Measurements from ENCODE around the gene MDH2.
"Not testable (repeated sequence)": the region's sequence is repeated elsewhere in the genome, so short reads cannot be mapped to it uniquely, and the experiment has no call there.

Gene MDH2

DNA sequence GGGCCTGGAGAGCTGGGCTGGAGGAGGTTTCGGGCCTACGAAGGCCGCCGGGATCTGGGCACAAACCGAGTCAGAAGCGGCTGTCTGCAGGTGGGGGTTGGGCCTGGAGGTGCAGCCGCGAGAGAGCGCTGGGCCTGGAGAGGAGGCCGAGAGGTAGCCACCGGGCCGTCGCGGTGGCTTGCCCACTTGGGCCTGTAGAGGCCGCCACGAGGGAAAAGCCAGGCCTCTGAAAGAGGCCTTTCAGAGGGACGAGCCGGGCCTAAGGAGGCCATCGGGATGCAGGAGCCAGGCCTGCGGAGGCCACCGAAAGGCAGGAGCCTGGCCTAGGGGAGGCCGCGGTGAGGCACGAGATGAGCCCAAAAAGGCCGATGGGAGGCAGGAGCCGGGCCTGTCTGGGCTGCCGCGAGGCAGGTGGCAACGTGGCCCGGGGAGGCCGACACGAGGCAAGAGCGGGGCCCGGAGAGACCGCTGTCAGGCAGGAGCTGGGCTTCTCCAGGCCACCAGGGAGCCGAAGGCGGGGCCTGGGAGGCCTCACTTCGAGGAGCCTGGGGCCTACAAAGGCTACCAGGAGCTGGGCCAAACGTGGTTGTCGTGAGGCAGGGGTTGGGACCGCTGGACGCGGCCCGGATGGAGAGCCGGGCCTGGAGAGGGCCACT, 25.6 kb downstream of the MDH2 start:
- DNase-seq = no peak

DNA sequence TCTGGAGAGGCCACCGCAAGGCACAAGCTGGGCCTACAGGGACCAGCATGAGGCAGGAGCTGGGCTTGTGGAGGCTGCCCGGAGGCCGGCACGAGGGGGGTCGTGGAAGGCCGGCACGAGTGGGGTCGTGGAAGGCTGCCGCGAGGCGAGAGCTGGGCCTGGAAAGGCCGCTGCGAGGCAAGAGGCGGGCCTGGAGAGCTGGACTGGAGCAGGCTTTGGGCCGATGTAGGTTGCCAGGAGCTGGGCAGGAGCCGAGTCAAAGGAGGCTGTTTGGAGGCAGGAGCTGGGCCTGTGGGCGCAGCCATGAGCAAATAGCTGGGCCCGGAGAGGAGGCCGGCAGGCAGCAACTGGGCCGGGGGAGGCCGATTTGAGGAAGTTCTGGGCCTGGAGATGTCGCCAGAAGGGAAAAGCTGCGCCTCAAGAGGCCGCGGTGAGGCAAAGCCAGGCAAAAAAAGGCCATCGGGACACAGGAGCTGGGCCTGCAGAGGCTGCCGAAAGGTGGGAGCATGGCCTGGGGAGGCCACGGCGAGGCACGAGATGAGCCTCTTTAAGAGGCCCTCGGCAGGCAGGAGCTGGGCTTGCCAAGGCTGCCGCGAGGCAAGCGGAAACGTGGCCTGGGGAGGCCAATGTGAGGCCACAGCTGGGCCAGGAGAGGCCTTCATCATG, 26.5 kb downstream of the MDH2 start:
- DNase-seq = no peak

DNA sequence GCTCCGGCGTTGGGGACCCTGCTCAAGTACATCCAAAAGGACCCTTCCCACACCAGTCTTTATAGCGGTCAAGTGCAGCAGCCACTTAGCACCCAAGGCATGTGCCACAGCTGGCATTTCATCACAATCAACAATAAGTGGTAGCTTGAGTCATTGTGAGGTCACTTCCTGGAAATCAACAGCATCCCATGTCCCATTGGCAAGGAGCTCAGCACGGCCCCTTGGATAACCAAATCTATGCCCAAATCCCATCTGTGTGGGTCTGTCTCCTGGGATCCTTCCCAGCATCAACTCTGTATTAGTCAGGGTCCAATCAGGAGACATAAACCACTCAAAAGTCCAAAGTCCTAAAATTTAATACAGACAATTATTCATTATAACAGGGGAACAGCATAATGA, 27.1 kb downstream of the MDH2 start:
- DNase-seq = no peak

GRCh38 chr7:76076995-76077394, 29.1 kb downstream of the MDH2 start:
- DNase-seq = no peak

GRCh38 chr7:76077435-76077834, 29.5 kb downstream of the MDH2 start:
- DNase-seq = no peak

DNA sequence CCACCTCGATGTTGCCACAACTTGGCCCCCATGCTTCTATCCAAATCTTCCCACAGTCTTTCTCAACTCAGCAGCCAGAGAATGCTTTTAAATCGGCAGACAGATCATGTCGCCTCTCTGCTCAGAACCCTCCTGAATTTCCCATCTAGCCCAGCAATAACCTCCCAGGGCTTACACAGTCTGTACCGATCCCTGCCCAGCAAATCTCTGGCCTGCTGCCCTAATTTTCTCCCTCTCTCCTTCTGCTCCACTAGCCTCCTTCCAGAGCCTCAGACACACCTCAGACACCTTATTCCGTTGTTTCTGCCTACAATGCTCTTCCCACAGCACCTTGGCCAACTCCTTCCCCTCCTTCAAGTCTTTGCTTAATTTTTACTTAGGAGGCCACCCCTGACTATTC, 32.3 kb downstream of the MDH2 start:
- no peak for DNase-seq

- DNase-seq = not testable (repeated sequence)
These were observed 36.2 kb downstream of the MDH2 start for GRCh38 chr7:76084115-76084514.

DNA sequence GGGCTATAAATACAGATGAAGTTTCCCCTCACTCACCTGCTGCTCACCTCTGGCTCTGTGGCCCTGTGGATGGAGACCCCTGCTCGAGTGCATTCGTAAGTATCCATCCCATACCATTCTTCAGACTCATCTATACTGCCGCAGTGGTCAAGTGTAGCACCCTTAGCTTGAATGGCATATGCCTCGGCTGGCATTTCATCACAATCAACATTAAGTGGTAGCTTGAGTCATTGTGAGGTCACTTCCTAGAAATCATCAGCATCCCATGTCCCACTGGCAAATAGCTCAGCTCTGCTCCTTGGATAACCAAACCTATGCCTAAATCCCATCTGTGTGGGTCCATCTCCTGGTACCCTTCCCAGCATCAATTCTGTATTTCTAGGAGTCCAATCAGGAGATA, 38.2 kb downstream of the MDH2 start:
- DNase-seq = no peak

GRCh38 chr7:76087362-76087791, 39.5 kb downstream of the MDH2 start:
- not testable (repeated sequence) for DNase-seq

DNA sequence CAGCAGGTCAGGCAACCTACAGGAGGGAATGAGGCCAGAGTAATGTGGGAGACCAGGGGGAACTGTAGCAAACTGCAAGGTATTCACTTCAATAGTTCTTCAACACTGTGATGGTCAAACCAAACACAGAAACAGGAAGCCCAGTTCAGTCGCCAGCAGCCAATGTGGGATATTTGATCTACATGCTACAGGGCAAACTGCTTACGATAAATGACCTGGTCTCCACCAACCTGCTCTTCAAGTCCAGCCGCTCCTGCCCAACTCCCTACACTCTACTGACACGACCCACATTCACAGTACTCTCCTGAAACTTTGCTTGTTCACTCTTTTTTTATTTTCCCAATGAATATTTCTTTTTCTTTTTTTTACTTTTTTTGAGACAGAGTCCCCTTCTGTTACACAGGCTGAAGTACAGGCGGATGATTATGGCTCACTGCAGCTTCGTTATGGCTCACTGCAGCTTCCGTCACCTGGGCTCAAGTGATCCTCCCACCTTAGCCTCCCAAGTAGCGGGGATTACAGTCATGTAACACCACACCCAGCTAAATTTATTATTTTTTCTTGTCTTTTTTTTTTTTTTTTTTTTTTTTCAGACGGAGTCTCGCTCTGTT, 42.1 kb downstream of the MDH2 start:
- DNase-seq = no peak

- DNase-seq = no peak
These were observed 43.6 kb downstream of the MDH2 start for GRCh38 chr7:76091506-76091905.

- DNase-seq = not testable (repeated sequence)
These were observed 45.6 kb downstream of the MDH2 start for GRCh38 chr7:76093531-76093930.

- DNase-seq = not testable (repeated sequence)
These were observed 46.4 kb downstream of the MDH2 start for GRCh38 chr7:76094326-76094725.

- no peak for DNase-seq
These were observed 48.0 kb downstream of the MDH2 start for GRCh38 chr7:76095908-76096307.

DNA sequence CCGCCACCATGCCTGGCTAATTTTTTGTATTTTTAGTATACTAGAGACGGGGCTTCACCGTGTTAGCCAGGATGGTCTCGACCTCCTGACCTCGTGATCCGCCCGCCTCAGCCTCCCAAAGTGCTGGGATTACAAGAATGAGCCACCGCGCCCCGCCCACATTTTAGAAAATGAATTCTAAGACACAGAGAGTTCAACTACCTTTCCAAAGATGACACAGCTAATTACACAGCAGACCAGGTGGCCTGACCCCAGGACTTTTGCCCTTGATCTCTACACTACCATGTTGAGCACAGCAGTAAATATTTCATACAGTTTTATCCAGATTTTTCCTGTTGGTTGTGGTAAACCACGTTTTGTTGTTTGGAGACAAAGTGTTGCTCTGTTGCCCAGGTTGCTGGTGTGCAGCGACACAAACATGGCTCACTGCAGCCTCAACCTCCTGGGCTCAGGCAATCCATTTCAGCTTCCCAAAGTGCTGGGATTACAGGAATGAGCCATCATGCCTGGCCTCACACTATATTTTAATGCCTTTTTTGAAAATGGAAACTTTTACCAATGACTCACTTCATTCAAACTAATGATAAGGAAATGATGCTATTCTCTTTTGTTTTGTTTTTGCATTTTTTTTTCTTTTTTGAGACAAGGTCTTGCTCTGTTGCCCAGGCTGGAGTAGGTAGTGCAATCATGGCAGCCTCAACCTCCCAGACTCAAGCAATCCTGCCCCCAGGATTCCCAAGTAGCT, 54.0 kb downstream of the MDH2 start:
- not testable (repeated sequence) for DNase-seq

GRCh38 chr7:76103788-76104187, 55.9 kb downstream of the MDH2 start:
- DNase-seq = not testable (repeated sequence)

- DNase-seq = not testable (repeated sequence)
These were observed 58.2 kb downstream of the MDH2 start for GRCh38 chr7:76106130-76106529.

GRCh38 chr7:76106893-76107292, 59.0 kb downstream of the MDH2 start:
- DNase-seq = no peak

- no peak for DNase-seq
These were observed 60.8 kb downstream of the MDH2 start for GRCh38 chr7:76108540-76109233.

DNA sequence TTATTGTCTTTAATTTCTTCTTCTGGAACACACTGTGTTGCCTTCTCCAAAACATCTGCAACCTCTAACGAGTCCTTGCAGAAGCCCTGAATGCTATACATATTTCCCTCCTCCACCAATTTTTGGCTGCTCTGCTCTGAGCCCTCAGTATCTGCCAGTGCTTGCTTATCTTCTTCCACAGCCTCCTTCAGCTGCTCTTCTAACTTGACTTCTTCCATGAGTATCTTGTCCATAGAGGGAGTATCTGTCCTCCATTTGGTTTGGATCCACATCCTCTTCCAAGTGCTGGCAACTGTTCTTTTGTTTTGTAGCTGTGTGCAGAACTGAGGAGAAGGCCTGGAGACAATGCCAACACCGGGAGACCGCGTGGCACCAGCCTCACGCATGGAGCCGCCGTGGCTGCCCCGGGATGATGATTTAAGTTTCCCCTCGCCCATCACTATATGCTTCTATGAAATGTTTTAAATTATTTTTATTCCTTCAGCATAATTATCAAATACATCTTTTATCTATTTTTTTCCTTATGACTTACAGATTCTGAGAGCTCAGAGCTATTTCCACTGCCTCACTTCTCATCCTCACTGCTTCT, 65.2 kb downstream of the MDH2 start:
- not testable (repeated sequence) for DNase-seq

DNA sequence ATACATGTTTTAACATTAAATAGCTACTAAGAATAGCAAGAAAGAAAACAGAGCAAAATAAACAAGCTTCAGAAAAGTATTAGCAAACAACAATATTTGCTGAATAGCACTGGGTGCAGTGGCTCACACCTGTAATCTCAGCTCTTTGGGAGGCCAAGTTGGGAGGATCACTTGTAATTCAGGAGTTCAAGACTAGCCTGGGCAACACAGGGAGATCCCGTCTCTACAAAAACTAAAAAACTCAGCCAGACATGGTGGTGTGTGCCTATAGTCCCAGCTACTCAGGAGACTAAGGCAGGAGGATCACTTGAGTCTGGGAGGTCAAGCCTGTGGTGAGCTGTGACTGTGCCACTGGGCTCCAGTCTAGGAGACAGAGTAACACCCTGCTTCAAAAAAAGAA, 66.8 kb downstream of the MDH2 start:
- not testable (repeated sequence) for DNase-seq
